ENCODE results near the gene PTPRM. TPM values are rescaled to one million over a fixed set of nuclear protein-coding genes. Genes with fewer than 3 reads are reported as not detected.

PTPRM gene
- total and polyA plus RNA-seq, 2 donors = 60.9 to 112 TPM

Small RNAs within 50 kb of the gene (small RNA-seq; reads per million reads assigned to genes)
- gene AP001094.1 = not detected
- not detected for gene RF00012

Data from urinary bladder (tissue), 2 donors.